ENCODE data around the gene NELL1. TPM values are rescaled to one million over a fixed set of nuclear protein-coding genes. Genes with fewer than 3 reads are reported as not detected.

Gene NELL1
- total and polyA plus RNA-seq, 3 experiments from 2014 or later, result not detected

DNA sequence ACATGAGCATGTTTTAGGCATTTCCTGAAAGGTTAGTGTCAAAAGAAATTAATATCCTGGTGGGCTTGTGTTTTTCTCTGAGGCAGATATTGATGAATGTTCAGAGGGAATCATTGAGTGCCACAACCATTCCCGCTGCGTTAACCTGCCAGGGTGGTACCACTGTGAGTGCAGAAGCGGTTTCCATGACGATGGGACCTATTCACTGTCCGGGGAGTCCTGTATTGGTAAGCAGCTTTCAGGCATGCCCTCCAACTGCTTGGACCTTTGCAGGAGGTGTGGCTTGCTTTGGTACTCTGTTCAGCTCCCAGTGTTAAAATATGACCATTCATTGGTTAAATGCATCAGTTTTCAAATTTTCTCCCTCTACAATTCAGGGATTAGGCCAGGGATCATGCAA, 864.9 kb downstream of the NELL1 start:
- no peaks in the 10 kb centered on the region for H3K4me1 ChIP-seq (ENCODE audit: insufficient read depth, low read length)
- H3K9me3 ChIP-seq (ENCODE audit: low read length), result no peaks in the 10 kb centered on the region
- H3K4me3 ChIP-seq (ENCODE audit: low read length), result no peak overlapping the region
- ChIA-PET POLR2A (no interaction called here), CTCF (no interaction called here)
- no peak for DNase-seq
- Mint-ChIP-seq H3K4me3 (no peak overlapping the region), H3K27me3 (no peaks in the 10 kb centered on the region), H3K36me3 (no peaks in the 10 kb centered on the region), H3K9me3 (peaks cover 0 to 10% (median under 1%) of the 10 kb centered on the region in 5 donors), H3K4me1 (no peaks in the 10 kb centered on the region), H3K27ac (no peak overlapping the region)
- H3K36me3 ChIP-seq (ENCODE audit: insufficient read depth, low read length), result no peaks in the 10 kb centered on the region
- no peaks in the 10 kb centered on the region for H3K27me3 ChIP-seq (ENCODE audit: insufficient read depth, low read length, poor library complexity, severe bottlenecking)
- no peak overlapping the region for H3K27ac ChIP-seq (ENCODE audit: low read depth, low read length)

DNA sequence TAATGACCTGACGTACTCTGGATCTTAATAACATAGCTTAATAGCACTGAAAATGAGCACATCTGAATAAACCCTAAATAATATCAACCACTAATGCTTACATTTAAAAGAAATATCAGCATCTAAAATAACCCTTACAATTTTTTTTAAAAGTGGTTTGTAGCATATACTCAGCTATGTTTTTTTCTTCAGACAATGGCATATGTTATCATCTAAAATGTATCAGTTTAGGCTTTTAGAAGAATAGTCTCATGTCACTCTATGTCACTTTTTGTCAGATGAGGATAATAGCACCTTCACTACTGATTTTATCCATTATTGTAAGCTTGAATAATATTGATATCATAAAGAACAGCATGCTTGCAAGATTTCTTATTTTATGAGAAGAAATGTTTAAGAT, 868.6 kb downstream of the NELL1 start:
- no peak overlapping the region for H3K4me3 ChIP-seq (ENCODE audit: low read length)
- no peaks in the 10 kb centered on the region for H3K36me3 Mint-ChIP-seq
- peaks cover 0 to 10% (median 7%) of the 10 kb centered on the region in 5 donors for H3K9me3 Mint-ChIP-seq
- ChIA-PET CTCF (no interaction called here), POLR2A (no interaction called here)
- no peaks in the 10 kb centered on the region for H3K9me3 ChIP-seq (ENCODE audit: low read length)
- no peak overlapping the region for H3K4me3 Mint-ChIP-seq
- DNase-seq, result no peak
- no peaks in the 10 kb centered on the region for H3K4me1 ChIP-seq (ENCODE audit: insufficient read depth, low read length)
- no peaks in the 10 kb centered on the region for H3K4me1 Mint-ChIP-seq
- no peaks in the 10 kb centered on the region for H3K27me3 ChIP-seq (ENCODE audit: insufficient read depth, low read length, poor library complexity, severe bottlenecking)
- no peaks in the 10 kb centered on the region for H3K36me3 ChIP-seq (ENCODE audit: insufficient read depth, low read length)
- no peaks in the 10 kb centered on the region for H3K27me3 Mint-ChIP-seq
- no peak overlapping the region for H3K27ac ChIP-seq (ENCODE audit: low read depth, low read length)
- H3K27ac Mint-ChIP-seq, result no peak overlapping the region

DNA sequence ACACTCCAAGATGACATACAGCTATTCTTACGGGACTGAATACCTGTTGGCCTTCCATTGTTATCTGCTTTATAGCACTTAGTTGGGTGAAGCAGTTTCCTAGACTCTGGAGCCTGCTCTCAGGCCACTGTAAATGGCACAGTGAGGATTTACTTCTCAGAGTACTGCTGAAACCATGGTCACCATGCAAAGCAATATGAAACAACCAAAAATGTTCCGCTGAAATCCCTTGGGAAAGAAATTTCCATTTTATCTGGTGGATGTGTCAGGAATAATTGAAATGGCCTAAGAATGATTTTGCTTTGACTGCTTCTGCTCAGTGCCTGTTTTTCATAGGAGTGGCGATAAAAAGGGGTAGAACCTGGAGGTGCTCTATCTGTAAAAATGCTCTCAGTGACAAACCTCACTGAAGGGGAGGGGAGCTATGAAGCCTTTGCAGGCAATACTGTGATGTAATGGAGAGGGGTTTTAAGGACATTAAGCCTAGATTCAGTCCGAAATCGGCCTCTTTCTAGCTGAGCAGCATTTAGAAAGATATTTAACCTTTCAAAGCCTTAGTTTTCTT, 871.9 kb downstream of the NELL1 start:
- Mint-ChIP-seq H3K9me3 (peaks cover 2 to 13% (median 10%) of the 10 kb centered on the region in 5 donors), H3K4me1 (no peaks in the 10 kb centered on the region), H3K4me3 (no peak overlapping the region), H3K27me3 (no peaks in the 10 kb centered on the region), H3K36me3 (no peaks in the 10 kb centered on the region), H3K27ac (no peak overlapping the region)
- H3K9me3 ChIP-seq (ENCODE audit: low read length), result no peaks in the 10 kb centered on the region
- ChIA-PET CTCF (no interaction called here), POLR2A (no interaction called here)
- H3K4me3 ChIP-seq (ENCODE audit: low read length), result no peak overlapping the region
- no peaks in the 10 kb centered on the region for H3K4me1 ChIP-seq (ENCODE audit: insufficient read depth, low read length)
- DNase-seq, result no peak
- no peaks in the 10 kb centered on the region for H3K27me3 ChIP-seq (ENCODE audit: insufficient read depth, low read length, poor library complexity, severe bottlenecking)
- no peaks in the 10 kb centered on the region for H3K36me3 ChIP-seq (ENCODE audit: insufficient read depth, low read length)
- H3K27ac ChIP-seq (ENCODE audit: low read depth, low read length), result no peak overlapping the region

DNA sequence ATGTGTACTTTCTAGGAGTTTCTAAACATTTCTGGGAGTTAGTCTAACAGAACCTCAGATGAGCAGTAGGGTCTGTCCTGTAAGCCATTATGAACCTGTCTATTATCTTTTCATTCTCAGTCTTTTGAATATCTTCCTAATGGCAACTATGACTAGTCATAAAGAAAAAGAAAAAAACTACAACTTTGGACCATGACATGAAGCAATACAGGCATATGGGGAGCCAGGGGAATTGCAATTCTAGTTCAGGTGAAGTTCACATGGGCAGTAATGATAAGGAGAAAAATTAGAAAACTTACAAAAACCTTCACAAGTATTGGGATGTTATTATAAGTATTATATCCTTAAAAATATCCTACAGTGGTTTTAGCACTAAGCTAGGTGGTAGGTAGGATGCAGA, 874.5 kb downstream of the NELL1 start:
- no peaks in the 10 kb centered on the region for H3K27me3 Mint-ChIP-seq
- no peaks in the 10 kb centered on the region for H3K4me1 ChIP-seq (ENCODE audit: insufficient read depth, low read length)
- no peak for DNase-seq
- H3K4me3 Mint-ChIP-seq, result no peak overlapping the region
- H3K27ac ChIP-seq (ENCODE audit: low read depth, low read length), result no peak overlapping the region
- H3K36me3 Mint-ChIP-seq, result no peaks in the 10 kb centered on the region
- H3K4me1 Mint-ChIP-seq, result no peaks in the 10 kb centered on the region
- no peaks in the 10 kb centered on the region for H3K36me3 ChIP-seq (ENCODE audit: insufficient read depth, low read length)
- POLR2A ChIA-PET, result no interaction called here
- no peaks in the 10 kb centered on the region for H3K27me3 ChIP-seq (ENCODE audit: insufficient read depth, low read length, poor library complexity, severe bottlenecking)
- H3K9me3 Mint-ChIP-seq, result peaks cover 7 to 16% (median 11%) of the 10 kb centered on the region in 5 donors
- H3K4me3 ChIP-seq (ENCODE audit: low read length), result no peak overlapping the region
- H3K27ac Mint-ChIP-seq, result no peak overlapping the region
- CTCF ChIA-PET, result no interaction called here
- H3K9me3 ChIP-seq (ENCODE audit: low read length), result no peaks in the 10 kb centered on the region

DNA sequence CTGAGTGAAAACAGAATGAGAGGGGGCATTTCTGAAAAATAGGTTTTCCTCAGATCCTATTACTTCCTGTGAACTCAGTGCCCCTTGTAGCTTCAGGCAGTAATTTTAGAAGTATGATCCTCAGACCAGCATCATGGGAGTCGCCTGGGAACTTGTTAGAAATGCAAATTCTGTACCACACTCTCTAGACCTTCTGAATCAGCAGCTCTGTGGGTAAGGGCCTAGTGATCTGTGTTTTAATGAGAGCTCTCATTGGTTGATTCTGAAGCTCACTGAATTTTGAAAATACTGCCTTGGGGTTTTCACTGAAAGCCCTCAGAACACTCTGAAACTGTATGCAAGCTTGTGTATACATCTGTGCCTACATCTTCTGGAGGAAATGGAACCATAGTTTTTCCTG, 876.3 kb downstream of the NELL1 start:
- H3K27ac ChIP-seq (ENCODE audit: low read depth, low read length), result no peak overlapping the region
- H3K27me3 Mint-ChIP-seq, result no peaks in the 10 kb centered on the region
- ChIA-PET POLR2A (no interaction called here), CTCF (no interaction called here)
- H3K27ac Mint-ChIP-seq, result no peak overlapping the region
- H3K4me1 ChIP-seq (ENCODE audit: insufficient read depth, low read length), result no peaks in the 10 kb centered on the region
- H3K36me3 Mint-ChIP-seq, result no peaks in the 10 kb centered on the region
- no peak overlapping the region for H3K4me3 Mint-ChIP-seq
- H3K4me1 Mint-ChIP-seq, result no peaks in the 10 kb centered on the region
- peaks cover 7 to 17% (median 10%) of the 10 kb centered on the region in 5 donors for H3K9me3 Mint-ChIP-seq
- H3K36me3 ChIP-seq (ENCODE audit: insufficient read depth, low read length), result no peaks in the 10 kb centered on the region
- DNase-seq, result no peak
- no peaks in the 10 kb centered on the region for H3K9me3 ChIP-seq (ENCODE audit: low read length)
- H3K4me3 ChIP-seq (ENCODE audit: low read length), result no peak overlapping the region
- no peaks in the 10 kb centered on the region for H3K27me3 ChIP-seq (ENCODE audit: insufficient read depth, low read length, poor library complexity, severe bottlenecking)

DNA sequence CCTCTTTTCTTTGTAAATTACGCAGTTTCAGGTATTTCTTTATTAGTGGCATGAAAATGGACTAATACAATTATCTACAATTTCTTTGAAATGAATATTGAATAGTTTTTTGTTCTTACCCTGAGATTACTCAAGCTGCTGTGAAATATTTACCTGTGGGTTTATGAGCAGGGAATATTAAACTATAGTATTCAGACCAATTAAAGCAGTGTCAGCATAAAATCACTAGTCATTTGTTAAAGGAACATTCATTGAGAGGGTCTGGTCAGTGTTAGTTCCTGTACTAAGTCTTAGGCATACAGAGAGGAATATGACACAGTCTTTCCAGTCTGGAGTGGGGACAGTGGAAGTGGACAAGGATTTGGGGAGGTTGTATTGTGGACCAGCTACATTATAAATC, 877.3 kb downstream of the NELL1 start:
- POLR2A ChIA-PET, result no interaction called here

DNA sequence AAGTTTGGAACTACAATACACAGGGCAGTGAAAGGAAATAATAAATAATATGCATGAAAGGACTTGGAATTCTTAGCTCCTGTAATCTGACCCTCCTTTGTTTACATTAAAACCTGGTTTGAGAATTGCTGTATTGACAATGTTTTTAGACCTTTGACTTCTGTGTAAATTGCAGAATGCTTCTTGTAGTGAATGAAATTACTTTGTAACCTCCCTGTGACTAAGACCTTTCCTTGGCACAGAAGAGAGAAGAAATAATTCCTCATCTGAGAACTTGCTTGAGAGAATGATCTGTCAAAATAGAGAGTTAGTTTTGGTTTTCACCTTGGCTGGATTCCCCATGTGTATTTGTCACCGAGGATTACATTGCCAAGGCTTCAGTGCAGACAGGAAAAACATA, 883.5 kb downstream of the NELL1 start:
- no peaks in the 10 kb centered on the region for H3K9me3 ChIP-seq (ENCODE audit: low read length)
- Mint-ChIP-seq H3K36me3 (no peaks in the 10 kb centered on the region), H3K27ac (no peak overlapping the region), H3K9me3 (peaks cover 2 to 24% (median 5%) of the 10 kb centered on the region in 5 donors), H3K4me1 (no peaks in the 10 kb centered on the region), H3K27me3 (no peaks in the 10 kb centered on the region), H3K4me3 (no peak overlapping the region)
- no peaks in the 10 kb centered on the region for H3K36me3 ChIP-seq (ENCODE audit: insufficient read depth, low read length)
- no peak for DNase-seq
- CTCF ChIA-PET, result no interaction called here
- POLR2A ChIA-PET, result no interaction called here
- H3K4me3 ChIP-seq (ENCODE audit: low read length), result no peak overlapping the region
- H3K4me1 ChIP-seq (ENCODE audit: insufficient read depth, low read length), result no peaks in the 10 kb centered on the region
- H3K27ac ChIP-seq (ENCODE audit: low read depth, low read length), result no peak overlapping the region
- no peaks in the 10 kb centered on the region for H3K27me3 ChIP-seq (ENCODE audit: insufficient read depth, low read length, poor library complexity, severe bottlenecking)

More for the DNA sequence above, 877.3 kb downstream of the NELL1 start:
- Histone ChIP-seq H3K9me3 (ENCODE audit: low read length) (no peaks in the 10 kb centered on the region), H3K4me1 (ENCODE audit: insufficient read depth, low read length) (no peaks in the 10 kb centered on the region), H3K27me3 (ENCODE audit: insufficient read depth, low read length, poor library complexity, severe bottlenecking) (no peaks in the 10 kb centered on the region), H3K4me3 (ENCODE audit: low read length) (no peak overlapping the region), H3K36me3 (ENCODE audit: insufficient read depth, low read length) (no peaks in the 10 kb centered on the region), H3K27ac (ENCODE audit: low read depth, low read length) (no peak overlapping the region)
- H3K4me3 Mint-ChIP-seq, result peak overlapping the region in 1 of 7 donors; percentile 1
- no peak overlapping the region for H3K27ac Mint-ChIP-seq
- H3K27me3 Mint-ChIP-seq, result no peaks in the 10 kb centered on the region
- peaks cover 7 to 18% (median 10%) of the 10 kb centered on the region in 5 donors for H3K9me3 Mint-ChIP-seq
- no peaks in the 10 kb centered on the region for H3K36me3 Mint-ChIP-seq
- no peaks in the 10 kb centered on the region for H3K4me1 Mint-ChIP-seq
- no peak for DNase-seq
- CTCF ChIA-PET, result no interaction called here

DNA sequence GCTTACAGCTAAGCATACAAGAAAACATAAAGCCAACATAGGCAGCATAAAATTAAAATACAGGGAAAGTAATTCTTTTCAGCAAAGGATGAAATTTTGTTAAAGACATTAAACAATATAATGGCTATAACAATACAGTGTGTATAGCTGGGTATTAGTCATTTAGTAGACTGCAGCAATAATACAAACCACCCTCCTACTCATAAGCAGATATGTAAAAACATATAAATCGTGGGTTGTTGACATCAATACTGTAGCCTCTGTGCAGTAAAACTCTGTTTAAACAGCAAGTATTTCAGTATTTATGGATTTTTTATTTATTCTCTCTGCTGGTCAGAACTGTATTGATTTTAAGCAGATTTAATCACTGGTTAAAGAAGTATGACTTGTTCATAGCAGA, 884.4 kb downstream of the NELL1 start:
- Histone ChIP-seq H3K4me1 (ENCODE audit: insufficient read depth, low read length) (no peaks in the 10 kb centered on the region), H3K36me3 (ENCODE audit: insufficient read depth, low read length) (no peaks in the 10 kb centered on the region), H3K9me3 (ENCODE audit: low read length) (no peaks in the 10 kb centered on the region), H3K27ac (ENCODE audit: low read depth, low read length) (no peak overlapping the region), H3K27me3 (ENCODE audit: insufficient read depth, low read length, poor library complexity, severe bottlenecking) (no peaks in the 10 kb centered on the region), H3K4me3 (ENCODE audit: low read length) (no peak overlapping the region)
- no peak overlapping the region for H3K27ac Mint-ChIP-seq
- ChIA-PET POLR2A (no interaction called here), CTCF (no interaction called here)
- H3K4me3 Mint-ChIP-seq, result no peak overlapping the region
- H3K36me3 Mint-ChIP-seq, result no peaks in the 10 kb centered on the region
- no peaks in the 10 kb centered on the region for H3K27me3 Mint-ChIP-seq
- H3K9me3 Mint-ChIP-seq, result peaks cover 2 to 28% (median 5%) of the 10 kb centered on the region in 5 donors
- no peak for DNase-seq
- no peaks in the 10 kb centered on the region for H3K4me1 Mint-ChIP-seq

DNA sequence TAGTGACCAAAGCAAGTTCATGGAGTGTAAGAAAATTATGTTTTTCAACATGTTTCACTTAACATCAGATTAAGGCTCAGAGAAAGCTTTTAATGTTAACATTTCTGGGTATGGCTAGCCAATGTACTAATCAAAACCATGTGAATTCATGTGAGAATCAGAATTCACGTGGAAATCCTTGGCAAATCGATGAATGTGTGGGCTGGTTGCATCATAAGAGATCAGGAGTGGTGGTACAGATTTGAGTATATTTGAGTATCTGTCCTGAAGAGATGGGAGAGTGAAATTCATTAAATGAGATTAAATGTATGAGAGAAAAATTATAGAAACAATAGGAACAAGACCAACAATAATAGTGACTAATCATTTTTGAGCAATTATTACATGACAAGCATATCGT, 884.9 kb downstream of the NELL1 start:
- H3K4me1 ChIP-seq (ENCODE audit: insufficient read depth, low read length), result no peaks in the 10 kb centered on the region
- CTCF ChIA-PET, result no interaction called here
- Mint-ChIP-seq H3K27ac (no peak overlapping the region), H3K27me3 (no peaks in the 10 kb centered on the region), H3K4me3 (no peak overlapping the region), H3K36me3 (no peaks in the 10 kb centered on the region), H3K9me3 (peaks cover 2 to 31% (median 5%) of the 10 kb centered on the region in 5 donors), H3K4me1 (no peaks in the 10 kb centered on the region)
- H3K4me3 ChIP-seq (ENCODE audit: low read length), result no peak overlapping the region
- POLR2A ChIA-PET, result no interaction called here
- H3K36me3 ChIP-seq (ENCODE audit: insufficient read depth, low read length), result no peaks in the 10 kb centered on the region
- H3K27ac ChIP-seq (ENCODE audit: low read depth, low read length), result no peak overlapping the region
- H3K27me3 ChIP-seq (ENCODE audit: insufficient read depth, low read length, poor library complexity, severe bottlenecking), result no peaks in the 10 kb centered on the region
- DNase-seq, result no peak
- H3K9me3 ChIP-seq (ENCODE audit: low read length), result no peaks in the 10 kb centered on the region

Measured in CD8-positive, alpha-beta memory T cell (primary cell).